ENCODE data around the gene RRP1.

RRP1 gene

DNA sequence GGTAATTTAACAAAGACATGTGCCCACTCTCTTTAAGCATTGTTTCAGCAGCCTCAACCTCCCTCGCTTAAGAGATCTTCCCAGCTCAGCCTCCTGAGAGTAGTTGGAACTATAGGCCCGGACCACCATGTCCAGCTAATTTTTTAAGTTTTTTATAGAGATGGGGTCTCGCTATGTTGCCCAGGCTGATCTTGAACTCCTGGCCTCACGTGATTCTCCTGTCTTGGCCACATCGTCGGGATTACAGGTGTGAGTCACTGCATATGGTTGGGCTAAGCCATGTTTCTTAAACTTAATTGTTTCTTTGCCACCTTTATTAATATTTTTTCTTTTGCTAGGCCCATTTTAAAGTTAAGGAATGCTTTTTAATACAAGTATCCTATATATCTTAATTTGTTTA lies 57.1 kb downstream of the RRP1 start:
- no peak for DNase-seq

DNA sequence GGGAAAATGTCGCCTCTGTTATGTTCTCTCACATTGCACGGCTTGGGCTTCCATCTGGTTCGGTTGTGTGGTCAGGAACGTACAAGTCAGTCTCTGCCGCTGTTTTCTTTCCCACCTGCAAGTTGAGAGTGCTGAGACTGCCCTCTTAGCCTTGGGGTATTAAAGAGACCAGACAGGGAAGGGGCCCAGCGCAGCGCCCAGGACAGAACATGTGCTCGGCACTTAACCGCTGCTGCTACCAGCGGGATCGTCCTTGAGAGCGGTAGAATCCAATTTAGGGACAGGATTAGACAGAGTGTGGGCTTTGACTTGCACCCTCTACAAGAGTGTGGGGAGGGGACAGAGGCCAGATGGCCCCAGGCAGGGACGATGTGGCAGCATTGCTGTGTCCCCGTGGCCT lies 57.9 kb downstream of the RRP1 start:
- no peak for DNase-seq

DNA sequence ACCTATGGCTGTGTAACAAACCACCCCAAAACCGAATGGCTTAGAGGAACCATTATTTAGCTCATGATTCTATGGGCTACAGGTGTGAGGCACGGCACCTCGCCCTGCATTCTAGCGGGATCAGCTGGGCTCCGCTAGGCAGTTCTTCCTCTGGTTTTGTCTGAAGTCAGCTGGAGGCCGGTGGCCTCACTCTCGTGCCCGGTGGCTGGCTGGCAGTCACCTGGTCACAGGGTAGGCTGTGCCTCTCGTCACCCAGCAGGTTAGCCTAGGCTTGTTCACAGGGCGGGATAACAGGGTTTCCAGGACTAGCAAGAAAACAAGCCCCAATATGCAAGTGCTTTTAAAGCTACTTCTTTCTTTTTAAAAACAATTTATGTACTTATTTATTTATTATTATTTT lies 59.4 kb downstream of the RRP1 start:
- no peak for DNase-seq

DNA sequence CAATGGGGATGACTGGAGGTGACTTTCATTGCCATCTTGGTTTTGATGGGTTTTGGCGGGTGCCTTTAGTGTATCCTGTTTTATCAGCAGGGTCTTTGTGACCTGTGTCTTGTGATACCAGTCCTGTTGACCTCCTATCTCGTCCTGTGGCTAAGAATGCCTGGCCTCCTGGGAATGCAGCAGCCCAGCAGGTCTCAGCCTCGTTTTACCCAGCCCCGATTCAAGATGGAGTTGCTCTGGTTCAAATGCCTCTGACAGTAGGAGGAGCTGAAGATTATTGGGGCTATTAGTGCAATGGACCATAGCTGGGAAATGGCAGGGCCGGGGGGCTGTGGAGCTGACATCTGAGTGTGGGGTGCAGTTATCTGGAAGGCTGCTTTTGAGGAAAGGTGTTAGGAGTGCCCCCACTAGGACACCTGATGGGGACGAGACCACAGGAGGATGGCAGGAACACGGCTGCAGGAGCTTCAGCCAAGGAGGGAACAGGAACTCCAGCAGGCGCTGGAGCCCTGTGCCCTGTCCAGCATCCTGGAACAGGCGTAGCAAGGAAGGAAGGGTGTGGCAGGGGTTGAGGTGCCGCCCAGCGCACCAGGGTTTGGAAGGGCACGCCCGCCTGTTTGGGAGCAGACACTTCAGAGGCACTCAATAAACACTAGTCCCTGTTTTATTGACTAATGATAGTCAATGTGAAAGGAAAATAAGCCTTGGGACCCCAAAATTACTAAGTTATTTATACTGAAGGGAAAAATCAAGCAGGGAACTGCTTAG lies 60.3 kb downstream of the RRP1 start:
- no peak for DNase-seq

DNA sequence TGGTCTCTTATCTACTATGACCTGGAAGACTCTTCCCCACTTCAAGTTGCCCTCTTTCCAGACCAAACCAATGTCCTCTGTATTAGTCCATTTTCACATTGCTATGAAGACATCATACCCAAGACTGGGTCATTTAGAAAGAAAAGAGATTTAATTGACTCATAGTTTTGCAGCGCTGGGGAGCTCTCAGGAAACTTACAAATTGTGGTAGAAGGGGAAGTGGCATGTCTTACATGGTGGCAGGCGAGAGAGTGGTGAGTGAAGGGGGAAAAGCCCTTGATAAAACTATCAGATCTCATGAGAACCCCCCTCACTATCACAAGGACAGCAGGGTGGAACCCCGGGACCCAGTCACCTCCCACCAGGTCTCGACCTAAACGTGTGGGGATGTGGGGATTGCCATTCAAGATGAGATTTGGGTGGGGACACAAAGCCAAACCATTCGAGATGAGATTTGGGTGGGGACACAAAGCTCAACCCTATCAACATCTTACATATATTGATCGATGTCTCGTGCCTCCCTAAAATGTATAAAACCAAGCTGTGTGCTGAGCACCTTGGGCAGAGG lies 61.4 kb downstream of the RRP1 start:
- no peak for DNase-seq

DNA sequence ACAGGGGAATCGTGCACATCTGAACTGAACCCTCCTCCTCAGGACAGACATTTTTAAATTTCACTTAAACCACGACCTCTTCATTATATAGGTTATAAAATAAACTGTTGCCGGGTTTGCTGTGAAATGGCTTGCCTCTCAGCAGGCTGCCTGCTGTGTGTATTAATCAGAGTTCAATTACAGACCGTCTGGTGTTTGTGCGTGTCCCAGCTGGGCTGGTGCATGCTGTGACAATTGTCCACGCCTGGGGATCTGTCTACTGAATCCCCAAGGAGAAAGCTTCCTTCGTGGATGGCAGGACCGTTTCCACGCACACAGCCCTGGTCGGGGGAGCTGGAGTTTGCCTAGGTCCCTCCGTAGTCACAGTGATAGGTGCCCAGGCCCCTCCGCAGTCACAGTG lies 62.2 kb downstream of the RRP1 start:
- no peak for DNase-seq

DNA sequence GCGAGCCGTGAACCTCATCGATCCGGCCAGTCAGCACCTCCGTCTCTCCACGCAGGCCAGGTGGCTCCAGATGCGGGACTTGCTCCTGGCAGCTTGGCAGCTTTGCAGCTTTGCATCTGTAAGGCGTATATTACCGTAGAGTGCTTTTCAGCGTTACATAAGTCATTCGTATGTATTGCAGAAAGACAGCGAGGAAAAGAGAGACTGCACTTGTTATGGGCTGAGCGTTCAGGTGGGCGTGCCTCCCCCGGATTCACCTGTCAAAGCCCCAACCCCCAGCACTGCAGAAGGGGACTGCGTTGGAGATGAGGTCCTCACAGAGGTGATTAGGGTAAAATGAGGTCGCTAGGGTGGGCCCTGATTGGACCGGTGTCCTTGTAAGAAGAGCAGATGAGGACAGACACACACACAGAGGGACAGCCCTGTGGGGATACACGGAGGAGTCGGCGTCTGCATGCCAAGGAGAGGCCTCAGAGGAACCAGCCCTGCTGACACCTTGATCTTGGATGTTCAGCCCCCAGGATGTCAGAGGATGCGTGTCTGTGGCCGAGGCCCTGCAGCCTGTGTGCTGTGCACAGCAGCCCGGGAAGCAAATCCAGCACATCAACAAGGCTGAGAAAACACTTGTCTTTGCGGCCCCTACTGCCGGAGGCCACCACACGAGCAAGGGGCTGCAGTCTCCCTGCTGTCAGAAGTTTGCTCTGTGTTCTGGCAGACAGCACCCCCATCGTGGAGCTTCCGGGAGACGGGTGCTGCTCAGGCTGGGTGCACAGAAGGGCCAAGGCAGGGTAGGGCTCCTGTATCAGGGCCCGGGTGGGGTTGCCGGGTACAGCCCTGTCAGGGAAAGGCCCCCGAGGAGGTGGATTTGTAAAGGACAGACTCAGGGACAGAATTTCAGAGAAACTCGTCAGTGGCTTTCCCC lies 64.7 kb downstream of the RRP1 start:
- DNase-seq: no peak
